Thyroid gland (tissue), 4 donors: ENCODE measurements around the gene NRG3. TPM values are rescaled to one million over a fixed set of nuclear protein-coding genes. Genes with fewer than 3 reads are reported as not detected.
A peak's percentile ranks its signal among the peaks of the same experiment; 100 is the strongest.

Experiments
- DNase-seq, 2 donors: peaks; one replicate each; pipeline ENCODE4 v3.0.0-alpha.2; 2019
- H3K27ac ChIP-seq, 3 donors: fragments of 200-600 bp; sonication (generic); 1 replicate in 2 of 3; 2 replicates in 1 of 3; pipeline ENCODE4 v1.5.1; 2016 to 2019; ENCODE audit warnings: mild to moderate bottlenecking in 1 of 3, moderate library complexity in 1 of 3
- H3K27me3 ChIP-seq: fragments of 200-600 bp; sonication (generic); one replicate; pipeline ENCODE4 v1.5.1; 2019
- H3K36me3 ChIP-seq, 2 donors: fragments of 200-600 bp; sonication (generic); one replicate each; pipeline ENCODE4 v1.5.1; 2016 to 2019
- H3K4me1 ChIP-seq, 2 donors: fragments of 200-600 bp; sonication (generic); one replicate each; pipeline ENCODE4 v1.5.1; 2017 to 2019
- H3K4me3 ChIP-seq, 3 donors: fragments of 200-600 bp; sonication (generic); replicated peaks in 1 of 3; 1 replicate in 2 of 3; 2 replicates in 1 of 3; pipeline ENCODE4 v1.5.1; 2016; ENCODE audit warnings: mild to moderate bottlenecking in 1 of 3
- H3K9me3 ChIP-seq: fragments of 200-600 bp; sonication (generic); one replicate; pipeline ENCODE4 v1.5.1; 2017
- CTCF ChIP-seq, 6 experiments: fragments of 200-600 bp in 3 of 6; fragments of 450-650 bp in 3 of 6; sonication (generic) in 3 of 6; IDR thresholded peaks; one replicate each; pipeline ENCODE4 v1.5.1; 2016 to 2019; ENCODE audit warnings: antibody characterized with exemption in 6 of 6, mild to moderate bottlenecking in 2 of 6, inconsistent platforms in 1 of 6, moderate library complexity in 1 of 6
- POLR2A ChIP-seq, 2 donors: fragments of 450-650 bp; IDR thresholded peaks; one replicate each; pipeline ENCODE4 v1.6.1; 2017; ENCODE audit warnings: antibody characterized with exemption in 2 of 2, mild to moderate bottlenecking in 2 of 2, moderate library complexity in 1 of 2
- WGBS, 2 donors: methylation state at CpG; one replicate each; pipeline ENCODE4 v1.1.5; 2017; 5-methylcytosine and 5-hydroxymethylcytosine counted together
- intact Hi-C: fragments of 100-400 bp; cut with DNase I; formaldehyde crosslinking; loops from one replicate; pipeline ENCODE4 v1.15.1; 2023
- total RNA-seq, 4 donors: library from RNA; depleted of rRNA; stranded (reverse); fragments of >200 nt; gene quantifications; one replicate each; pipeline ENCODE4 v1.2.3, GENCODE V29; 2016

Gene NRG3
- total RNA-seq, 4 donors from 2014 or later, result 0.67 to 1.8 (median 1.3) TPM

- DNase-seq, result no peak
- intact Hi-C loops, result no loop called here
- H3K9me3 ChIP-seq, result no peaks in the 10 kb centered on the region
- TF ChIP-seq CTCF (IDR thresholded peaks at IDR 0.05), result no peak
- TF ChIP-seq POLR2A (IDR thresholded peaks at IDR 0.05), result no peak
- WGBS, 2 donors, result 58 to 77% methylated on average over 2 of the region's 2 CpGs
- no peaks in the 10 kb centered on the region for H3K27me3 ChIP-seq
- no peak overlapping the region for H3K27ac ChIP-seq
- H3K4me3 ChIP-seq, result no peak overlapping the region
- H3K4me1 ChIP-seq, result no peaks in the 10 kb centered on the region
- no peaks in the 10 kb centered on the region for H3K36me3 ChIP-seq
These were observed 9.4 kb upstream of the NRG3 start for GRCh38 chr10:81865581-81865980.

- no peaks in the 10 kb centered on the region for H3K9me3 ChIP-seq
- no peak overlapping the region for H3K4me3 ChIP-seq
- DNase-seq, result no peak
- TF ChIP-seq CTCF (IDR thresholded peaks at IDR 0.05) (no peak), POLR2A (IDR thresholded peaks at IDR 0.05) (no peak)
- no peaks in the 10 kb centered on the region for H3K27me3 ChIP-seq
- no peaks in the 10 kb centered on the region for H3K36me3 ChIP-seq
- H3K4me1 ChIP-seq, result no peaks in the 10 kb centered on the region
- intact Hi-C loops, result no loop called here
- H3K27ac ChIP-seq, result no peak overlapping the region
These were observed 8.2 kb upstream of the NRG3 start for GRCh38 chr10:81866753-81867152.

GRCh38 chr10:81870472-81870871 lies 4.5 kb upstream of the NRG3 start:
- DNase-seq, result no peak
- intact Hi-C loops, result no loop called here
- no peak overlapping the region for H3K27ac ChIP-seq
- 88 to 91% methylated on average over 4 of the region's 4 CpGs for WGBS, 2 donors
- H3K4me1 ChIP-seq, result peaks cover under 1 to 8% of the 10 kb centered on the region in 2 donors
- no peaks in the 10 kb centered on the region for H3K9me3 ChIP-seq
- no peak overlapping the region for H3K4me3 ChIP-seq
- no peaks in the 10 kb centered on the region for H3K36me3 ChIP-seq
- H3K27me3 ChIP-seq, result no peaks in the 10 kb centered on the region
- TF ChIP-seq POLR2A (IDR thresholded peaks at IDR 0.05), result no peak
- no peak for TF ChIP-seq CTCF (IDR thresholded peaks at IDR 0.05)

GRCh38 chr10:81871558-81871957 lies 3.4 kb upstream of the NRG3 start:
- intact Hi-C loops, result no loop called here
- no peak for DNase-seq
- Histone ChIP-seq H3K4me1 (peaks cover 9 to 19% of the 10 kb centered on the region in 2 donors), H3K4me3 (no peak overlapping the region), H3K27me3 (no peaks in the 10 kb centered on the region), H3K27ac (no peak overlapping the region), H3K9me3 (no peaks in the 10 kb centered on the region), H3K36me3 (no peaks in the 10 kb centered on the region)
- WGBS, 2 donors, result 92 to 95% methylated on average over 2 of the region's 2 CpGs
- TF ChIP-seq CTCF (IDR thresholded peaks at IDR 0.05) (no peak), POLR2A (IDR thresholded peaks at IDR 0.05) (no peak)

- intact Hi-C loops, result no loop called here
- no peaks in the 10 kb centered on the region for H3K36me3 ChIP-seq
- peak; percentile 60 to 64 for DNase-seq
- TF ChIP-seq POLR2A (IDR thresholded peaks at IDR 0.05), result no peak
- H3K4me3 ChIP-seq, result no peak overlapping the region
- WGBS, 2 donors, result 25 to 26% methylated on average over 6 of the region's 6 CpGs
- no peaks in the 10 kb centered on the region for H3K9me3 ChIP-seq
- H3K4me1 ChIP-seq, result peaks cover 9 to 23% of the 10 kb centered on the region in 2 donors
- no peaks in the 10 kb centered on the region for H3K27me3 ChIP-seq
- H3K27ac ChIP-seq, result no peak overlapping the region
These were observed 2.7 kb upstream of the NRG3 start for GRCh38 chr10:81872206-81872862.
